Measurements from ENCODE around the gene FIP1L1.

- TF ChIP-seq POLR2AphosphoS5 (IDR thresholded peaks at IDR 0.05; ENCODE audit: insufficient read depth, low read depth, low read length) = no peak
- TF ChIP-seq CTCF (IDR thresholded peaks at IDR 0.05; ENCODE audit: extremely low read depth in 1 of 2, insufficient read depth in 1 of 2, low read depth in 1 of 2, low read length in 2 of 2) = no peak
- no peak for TF ChIP-seq EZH2 (IDR thresholded peaks at IDR 0.05; ENCODE audit: borderline replicate concordance, low read depth, low read length, severe bottlenecking)
- TF ChIP-seq POLR2A (IDR thresholded peaks at IDR 0.05; ENCODE audit: low read depth, low read length) = no peak
- TF ChIP-seq MYC (IDR thresholded peaks at IDR 0.05; ENCODE audit: low read depth, low read length) = no peak
Observed at GRCh38 chr4:53497487-53498244, 120.2 kb downstream of the FIP1L1 start.

Measured in endothelial cell of umbilical vein (primary cell).